ENCODE data around the gene IPO4. TPM values are rescaled to one million over a fixed set of nuclear protein-coding genes. Genes with fewer than 3 reads are reported as not detected.

The IPO4 gene
- total RNA-seq, 1 donor from 2014 or later = 59.3 TPM

GRCh38 chr14:24179294-24179960 lies 9.2 kb downstream of the IPO4 start:
- Histone ChIP-seq H3K36me3 (ENCODE audit: control insufficient read depth, insufficient read depth, low read length) (peaks cover 12% of the 10 kb centered on the region), H3K4me3 (ENCODE audit: low read depth, low read length) (no peak overlapping the region), H3K27me3 (ENCODE audit: control insufficient read depth, insufficient read depth, low read length) (no peaks in the 10 kb centered on the region)
- TF ChIP-seq, protein P1, sequence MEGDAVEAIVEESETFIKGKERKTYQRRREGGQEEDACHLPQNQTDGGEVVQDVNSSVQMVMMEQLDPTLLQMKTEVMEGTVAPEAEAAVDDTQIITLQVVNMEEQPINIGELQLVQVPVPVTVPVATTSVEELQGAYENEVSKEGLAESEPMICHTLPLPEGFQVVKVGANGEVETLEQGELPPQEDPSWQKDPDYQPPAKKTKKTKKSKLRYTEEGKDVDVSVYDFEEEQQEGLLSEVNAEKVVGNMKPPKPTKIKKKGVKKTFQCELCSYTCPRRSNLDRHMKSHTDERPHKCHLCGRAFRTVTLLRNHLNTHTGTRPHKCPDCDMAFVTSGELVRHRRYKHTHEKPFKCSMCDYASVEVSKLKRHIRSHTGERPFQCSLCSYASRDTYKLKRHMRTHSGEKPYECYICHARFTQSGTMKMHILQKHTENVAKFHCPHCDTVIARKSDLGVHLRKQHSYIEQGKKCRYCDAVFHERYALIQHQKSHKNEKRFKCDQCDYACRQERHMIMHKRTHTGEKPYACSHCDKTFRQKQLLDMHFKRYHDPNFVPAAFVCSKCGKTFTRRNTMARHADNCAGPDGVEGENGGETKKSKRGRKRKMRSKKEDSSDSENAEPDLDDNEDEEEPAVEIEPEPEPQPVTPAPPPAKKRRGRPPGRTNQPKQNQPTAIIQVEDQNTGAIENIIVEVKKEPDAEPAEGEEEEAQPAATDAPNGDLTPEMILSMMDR (IDR thresholded peaks at IDR 0.05; ENCODE audit: insufficient read depth, low read length, poor library complexity, severe bottlenecking) = no peak
- DNase-seq (ENCODE audit: low read depth) = no peak

DNA sequence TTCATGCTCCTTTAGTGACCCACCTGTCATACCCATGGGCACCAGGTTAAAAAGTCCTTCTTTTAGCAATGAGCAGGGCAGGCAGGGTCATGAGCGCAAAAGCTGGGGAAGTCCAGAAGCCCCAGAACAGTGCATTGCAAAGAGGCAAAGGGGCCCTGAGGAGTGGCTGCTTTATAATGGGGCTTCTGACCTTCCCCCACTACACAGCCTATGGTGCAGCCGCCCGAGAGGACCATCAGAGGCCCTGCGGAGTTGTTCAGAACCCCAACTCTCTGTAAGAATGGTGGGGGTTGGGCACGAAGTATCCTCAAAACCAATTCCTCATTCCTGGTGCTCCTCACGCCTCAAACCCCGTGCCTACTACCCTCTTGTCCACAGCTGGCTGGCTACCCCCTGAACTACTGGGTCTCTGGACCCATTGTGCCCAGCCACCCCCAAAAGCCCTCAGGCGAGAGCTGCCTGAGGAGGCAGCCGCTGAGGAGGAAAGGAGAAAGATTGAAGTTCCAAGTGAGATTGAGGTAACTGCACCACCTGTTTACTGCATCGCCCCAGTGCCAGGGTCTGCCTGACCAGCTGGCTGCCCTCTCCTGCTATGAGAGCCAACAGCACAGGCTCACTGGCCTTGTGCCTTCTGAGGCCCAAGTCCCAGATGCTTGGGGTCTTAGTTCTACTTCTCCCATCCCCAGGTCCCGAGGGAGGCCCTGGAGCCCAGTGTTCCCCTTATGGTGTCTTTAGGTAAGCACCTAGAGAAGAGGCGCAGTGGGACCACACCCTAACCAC lies 10.0 kb downstream of the IPO4 start:
- Histone ChIP-seq H3K27me3 (ENCODE audit: control insufficient read depth, insufficient read depth, low read length) (no peaks in the 10 kb centered on the region), H3K36me3 (ENCODE audit: control insufficient read depth, insufficient read depth, low read length) (peaks cover 11% of the 10 kb centered on the region), H3K4me3 (ENCODE audit: low read depth, low read length) (no peak overlapping the region)
- TF ChIP-seq, protein P1 (IDR thresholded peaks at IDR 0.05; ENCODE audit: insufficient read depth, low read length, poor library complexity, severe bottlenecking) = no peak
- no peak for DNase-seq (ENCODE audit: low read depth)

DNA sequence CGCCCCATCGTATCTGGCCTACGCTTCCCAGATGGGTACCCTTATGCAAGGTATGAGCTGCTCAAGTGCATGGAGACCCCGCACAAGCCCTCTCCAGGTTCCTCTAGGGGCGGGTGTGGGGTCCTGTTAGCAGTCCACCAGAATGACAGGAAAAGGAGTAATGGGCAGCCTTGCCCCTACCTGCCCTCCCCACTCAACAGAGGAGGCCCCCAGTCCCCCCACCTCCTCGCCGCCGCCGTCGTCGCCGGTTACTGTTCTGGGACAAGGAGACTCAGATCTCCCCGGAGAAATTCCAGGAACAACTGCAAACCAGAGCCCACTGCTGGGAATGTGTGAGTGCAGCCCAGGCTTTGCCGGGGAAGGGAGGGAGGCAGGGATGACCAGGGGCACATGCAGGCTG lies 10.7 kb downstream of the IPO4 start:
- no peaks in the 10 kb centered on the region for H3K27me3 ChIP-seq (ENCODE audit: control insufficient read depth, insufficient read depth, low read length)
- no peak for DNase-seq (ENCODE audit: low read depth)
- peaks cover 14% of the 10 kb centered on the region for H3K36me3 ChIP-seq (ENCODE audit: control insufficient read depth, insufficient read depth, low read length)
- TF ChIP-seq, protein P1 (IDR thresholded peaks at IDR 0.05; ENCODE audit: insufficient read depth, low read length, poor library complexity, severe bottlenecking) = no peak
- H3K4me3 ChIP-seq (ENCODE audit: low read depth, low read length) = no peak overlapping the region

DNA sequence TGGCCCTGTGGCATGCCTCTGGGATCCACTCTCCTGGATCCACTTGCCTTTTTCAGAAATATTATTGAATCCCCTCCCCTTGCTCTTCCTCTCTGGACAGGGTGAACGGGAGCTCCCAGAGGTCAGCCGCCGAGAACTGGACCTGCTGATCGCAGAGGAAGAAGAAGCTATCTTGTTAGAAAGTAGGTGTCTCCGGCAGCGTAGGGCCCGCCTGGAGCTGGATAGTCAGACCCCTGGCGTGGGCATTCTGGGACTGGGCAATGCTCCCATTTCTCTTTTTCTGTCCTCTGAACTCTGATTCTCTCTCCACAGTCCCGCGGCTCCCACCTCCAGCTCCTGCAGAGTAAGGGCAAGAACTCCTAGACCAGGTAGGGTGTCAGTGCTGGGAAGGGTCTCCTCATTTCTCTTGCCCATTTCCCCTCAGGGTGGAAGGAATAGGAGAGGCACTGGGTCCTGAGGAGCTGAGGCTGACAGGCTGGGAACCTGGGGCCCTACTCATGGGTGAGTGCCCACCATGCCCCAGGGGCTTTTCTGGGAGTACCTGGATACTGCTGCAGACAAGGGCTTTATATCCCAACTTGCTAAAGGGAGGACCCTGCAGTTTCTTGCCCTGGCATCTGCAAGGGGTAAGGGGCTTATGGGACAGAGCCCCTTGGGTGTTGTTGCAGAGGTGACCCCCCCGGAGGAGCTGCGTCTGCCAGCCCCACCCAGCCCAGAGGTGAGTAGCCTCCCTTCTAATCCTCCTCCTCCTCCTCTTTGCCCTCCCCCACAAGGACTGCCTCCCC lies 11.4 kb downstream of the IPO4 start:
- Histone ChIP-seq H3K27me3 (ENCODE audit: control insufficient read depth, insufficient read depth, low read length) (no peaks in the 10 kb centered on the region), H3K36me3 (ENCODE audit: control insufficient read depth, insufficient read depth, low read length) (peaks cover 14% of the 10 kb centered on the region), H3K4me3 (ENCODE audit: low read depth, low read length) (no peak overlapping the region)
- TF ChIP-seq, protein P1 (IDR thresholded peaks at IDR 0.05; ENCODE audit: insufficient read depth, low read length, poor library complexity, severe bottlenecking) = no peak
- no peak for DNase-seq (ENCODE audit: low read depth)

GRCh38 chr14:24176599-24176998 lies 12.0 kb downstream of the IPO4 start:
- Histone ChIP-seq H3K36me3 (ENCODE audit: control insufficient read depth, insufficient read depth, low read length) (peaks cover 14% of the 10 kb centered on the region), H3K4me3 (ENCODE audit: low read depth, low read length) (no peak overlapping the region)

More at GRCh38 chr14:24176599-24176998, 12.0 kb downstream of the IPO4 start:
- TF ChIP-seq, protein P1 (IDR thresholded peaks at IDR 0.05; ENCODE audit: insufficient read depth, low read length, poor library complexity, severe bottlenecking) = no peak
- no peak for DNase-seq (ENCODE audit: low read depth)
- H3K27me3 ChIP-seq (ENCODE audit: control insufficient read depth, insufficient read depth, low read length) = no peaks in the 10 kb centered on the region
